Loucy (cell line): Measurements from ENCODE around the gene ARMC9.

Experiments
- H2AFZ ChIP-seq: fragments of 200-600 bp; sonication (generic); 2 replicates; pipeline ENCODE4 v1.6.0; 2016; ENCODE audit warnings: antibody characterized with exemption, mild to moderate bottlenecking, low read length, moderate library complexity
- H3F3A ChIP-seq: fragments of 200-600 bp; 2 replicates; pipeline ENCODE4 v1.6.0; 2016; ENCODE audit warnings: antibody characterized with exemption, low read depth, mild to moderate bottlenecking
- H3K27me3 ChIP-seq: fragments of 200-600 bp; sonication (generic); 2 replicates; pipeline ENCODE4 v1.6.1; 2014; ENCODE audit warnings: low read length, mild to moderate bottlenecking; ENCODE audit not compliant: insufficient read depth, poor library complexity, severe bottlenecking
- H3K36me3 ChIP-seq: fragments of 200-600 bp; sonication (generic); 2 replicates; pipeline ENCODE4 v1.6.1; 2016; ENCODE audit warnings: low read length; ENCODE audit not compliant: insufficient read depth
- H3K4me1 ChIP-seq: fragments of 200-600 bp; sonication (generic); 2 replicates; pipeline ENCODE4 v1.5.1; 2014; ENCODE audit warnings: low read length, mild to moderate bottlenecking; ENCODE audit not compliant: insufficient read depth, poor library complexity, severe bottlenecking
- H3K4me2 ChIP-seq: fragments of 200-600 bp; sonication (generic); 2 replicates; pipeline ENCODE4 v1.6.0; 2014; ENCODE audit warnings: antibody characterized with exemption, low read length, low read depth, mild to moderate bottlenecking; ENCODE audit not compliant: poor library complexity, severe bottlenecking
- H3K4me3 ChIP-seq: fragments of 200-600 bp; sonication (generic); 2 replicates; pipeline ENCODE4 v1.5.1; 2014; ENCODE audit warnings: low read length, mild to moderate bottlenecking, mixed read lengths; ENCODE audit not compliant: poor library complexity, severe bottlenecking
- H3K79me2 ChIP-seq: fragments of 200-600 bp; sonication (generic); 2 replicates; pipeline ENCODE4 v1.6.1; 2014; ENCODE audit warnings: low read length; ENCODE audit not compliant: insufficient read depth
- H3K9ac ChIP-seq: fragments of 200-600 bp; sonication (generic); 2 replicates; pipeline ENCODE4 v1.6.0; 2014; ENCODE audit warnings: mild to moderate bottlenecking, low read depth, low read length, moderate library complexity; ENCODE audit not compliant: poor library complexity, severe bottlenecking
- H3K9me2 ChIP-seq: fragments of 200-600 bp; sonication (generic); replicated peaks from 2 replicates; pipeline ENCODE4 v1.6.1; 2016; ENCODE audit warnings: low read depth, low read length, mixed read lengths
- H3K9me3 ChIP-seq: fragments of 200-600 bp; sonication (generic); 2 replicates; pipeline ENCODE4 v1.6.1; 2014; ENCODE audit warnings: mild to moderate bottlenecking, antibody characterized with exemption, low read length, low read depth; ENCODE audit not compliant: insufficient read depth
- H4K20me1 ChIP-seq: fragments of 200-600 bp; sonication (generic); 2 replicates; pipeline ENCODE4 v1.6.0; 2014; ENCODE audit warnings: antibody characterized with exemption, low read length, mild to moderate bottlenecking; ENCODE audit not compliant: insufficient read depth, poor library complexity, severe bottlenecking
- EZH2phosphoT487 ChIP-seq: fragments of 200-600 bp; IDR thresholded peaks from 2 replicates; pipeline ENCODE4 v1.6.1; 2018; ENCODE audit warnings: antibody characterized with exemption, mild to moderate bottlenecking, moderate library complexity, borderline replicate concordance
- TF ChIP-seq, protein P1 (sequence below): fragments of 200-600 bp; sonication (generic); conservative IDR thresholded peaks from 2 replicates; pipeline ENCODE4 v1.5.1; 2014; ENCODE audit warnings: mild to moderate bottlenecking, antibody characterized with exemption, low read length

Gene ARMC9

DNA sequence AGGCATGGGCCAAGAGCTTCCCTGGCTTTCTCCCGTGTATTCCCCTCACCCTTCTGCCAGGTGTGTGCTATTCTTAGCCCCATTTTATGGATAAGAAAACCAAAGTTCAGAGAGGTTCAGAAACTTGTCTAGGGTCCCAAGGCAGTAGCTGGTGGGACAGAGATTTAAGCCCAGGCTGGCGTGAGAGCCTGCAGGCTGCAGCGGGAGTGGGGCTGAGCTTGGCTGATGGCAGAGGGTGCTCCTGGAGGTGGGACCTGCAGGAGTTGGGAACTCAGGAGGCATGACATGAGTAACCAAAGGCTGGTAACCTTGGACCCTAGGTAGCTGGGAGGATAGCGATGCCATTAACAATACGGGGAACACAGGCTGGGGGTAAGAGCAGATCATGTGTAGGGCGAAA is 109.8 kb downstream of the ARMC9 start:
- Histone ChIP-seq H3K9me2 (no peaks in the 10 kb centered on the region), H3K9me3 (no peaks in the 10 kb centered on the region), H3K36me3 (no peaks in the 10 kb centered on the region), H3K4me1 (no peaks in the 10 kb centered on the region), H3K4me2 (no peak overlapping the region), H3K79me2 (no peaks in the 10 kb centered on the region), H3K4me3 (no peak overlapping the region), H3F3A (no peaks in the 10 kb centered on the region), H3K9ac (no peak overlapping the region), H3K27me3 (no peaks in the 10 kb centered on the region), H4K20me1 (no peaks in the 10 kb centered on the region), H2AFZ (no peak overlapping the region)
- TF ChIP-seq, protein P1, sequence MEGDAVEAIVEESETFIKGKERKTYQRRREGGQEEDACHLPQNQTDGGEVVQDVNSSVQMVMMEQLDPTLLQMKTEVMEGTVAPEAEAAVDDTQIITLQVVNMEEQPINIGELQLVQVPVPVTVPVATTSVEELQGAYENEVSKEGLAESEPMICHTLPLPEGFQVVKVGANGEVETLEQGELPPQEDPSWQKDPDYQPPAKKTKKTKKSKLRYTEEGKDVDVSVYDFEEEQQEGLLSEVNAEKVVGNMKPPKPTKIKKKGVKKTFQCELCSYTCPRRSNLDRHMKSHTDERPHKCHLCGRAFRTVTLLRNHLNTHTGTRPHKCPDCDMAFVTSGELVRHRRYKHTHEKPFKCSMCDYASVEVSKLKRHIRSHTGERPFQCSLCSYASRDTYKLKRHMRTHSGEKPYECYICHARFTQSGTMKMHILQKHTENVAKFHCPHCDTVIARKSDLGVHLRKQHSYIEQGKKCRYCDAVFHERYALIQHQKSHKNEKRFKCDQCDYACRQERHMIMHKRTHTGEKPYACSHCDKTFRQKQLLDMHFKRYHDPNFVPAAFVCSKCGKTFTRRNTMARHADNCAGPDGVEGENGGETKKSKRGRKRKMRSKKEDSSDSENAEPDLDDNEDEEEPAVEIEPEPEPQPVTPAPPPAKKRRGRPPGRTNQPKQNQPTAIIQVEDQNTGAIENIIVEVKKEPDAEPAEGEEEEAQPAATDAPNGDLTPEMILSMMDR, result no peak
- no peak for TF ChIP-seq EZH2phosphoT487

GRCh38 chr2:231308631-231309428 is 110.4 kb downstream of the ARMC9 start:
- Histone ChIP-seq H3K4me3 (no peak overlapping the region), H3K4me2 (no peak overlapping the region), H2AFZ (no peak overlapping the region)

GRCh38 chr2:231312066-231312465 is 113.6 kb downstream of the ARMC9 start:
- no peaks in the 10 kb centered on the region for H3F3A ChIP-seq
- H3K27me3 ChIP-seq, result no peaks in the 10 kb centered on the region

More at GRCh38 chr2:231308631-231309428, 110.4 kb downstream of the ARMC9 start:
- H4K20me1 ChIP-seq, result no peaks in the 10 kb centered on the region
- no peak for TF ChIP-seq EZH2phosphoT487
- TF ChIP-seq, protein P1, result no peak
- H3F3A ChIP-seq, result no peaks in the 10 kb centered on the region
- H3K9me3 ChIP-seq, result no peaks in the 10 kb centered on the region
- no peaks in the 10 kb centered on the region for H3K4me1 ChIP-seq
- no peaks in the 10 kb centered on the region for H3K79me2 ChIP-seq
- no peaks in the 10 kb centered on the region for H3K27me3 ChIP-seq
- H3K9ac ChIP-seq, result no peak overlapping the region
- no peaks in the 10 kb centered on the region for H3K9me2 ChIP-seq
- no peaks in the 10 kb centered on the region for H3K36me3 ChIP-seq

More at GRCh38 chr2:231312066-231312465, 113.6 kb downstream of the ARMC9 start:
- no peak for TF ChIP-seq EZH2phosphoT487
- TF ChIP-seq, protein P1, result no peak
- Histone ChIP-seq H3K4me3 (no peak overlapping the region), H3K36me3 (no peaks in the 10 kb centered on the region), H3K9me3 (no peaks in the 10 kb centered on the region; the same call in 1 of the 2 replicates), H3K9me2 (no peaks in the 10 kb centered on the region), H3K4me1 (no peaks in the 10 kb centered on the region), H3K4me2 (no peak overlapping the region), H3K9ac (no peak overlapping the region), H4K20me1 (no peaks in the 10 kb centered on the region), H3K79me2 (no peaks in the 10 kb centered on the region), H2AFZ (no peak overlapping the region)
